ENCODE data around the gene NFE2L3.

NFE2L3 gene

DNA sequence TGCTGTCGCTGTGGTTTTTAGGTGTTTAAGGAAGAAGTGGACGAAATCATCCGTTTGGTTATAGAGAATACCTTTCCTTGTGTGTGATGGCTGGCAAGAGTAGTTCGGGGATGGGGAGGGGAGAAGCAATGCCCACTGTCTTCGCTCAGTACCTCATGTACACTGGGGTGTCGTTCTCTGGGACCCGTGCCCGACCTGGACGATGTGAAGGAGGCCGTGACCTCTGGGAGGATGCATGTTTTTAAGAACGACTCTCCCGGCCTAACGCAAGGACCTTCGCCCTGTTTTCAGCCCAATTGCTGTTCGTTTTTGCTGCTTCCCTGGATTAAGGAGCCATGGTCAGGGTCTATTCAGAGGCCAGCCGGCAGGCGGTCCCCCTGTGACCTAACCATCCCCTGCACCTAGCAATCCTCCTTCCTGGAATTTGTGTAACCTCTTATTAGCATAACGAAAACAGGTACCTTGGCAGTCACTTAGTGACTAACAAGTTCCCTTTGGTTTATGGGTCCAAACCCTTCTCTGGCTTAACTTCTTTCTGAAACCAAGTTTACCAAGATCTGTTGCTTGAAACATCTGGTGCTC is 1.3 kb downstream of the NFE2L3 start:
- peak overlapping the region; percentile 70 for H3K9ac ChIP-seq (ENCODE audit: low read length)
- peak overlapping the region; percentile 94 for H3K27ac ChIP-seq (ENCODE audit: low read depth, low read length, poor library complexity, severe bottlenecking)
- no peaks in the 10 kb centered on the region for H4K20me1 ChIP-seq (ENCODE audit: insufficient read depth, low read length)
- H3F3A ChIP-seq (ENCODE audit: insufficient read depth, low read length) = no peaks in the 10 kb centered on the region
- H3K4me1 ChIP-seq (ENCODE audit: insufficient read depth, low read length, severe bottlenecking) = peaks cover 65% of the 10 kb centered on the region
- H2AFZ ChIP-seq (ENCODE audit: low read length) = no peak overlapping the region
- no peaks in the 10 kb centered on the region for H3K9me2 ChIP-seq (ENCODE audit: low read depth, low read length)
- peak overlapping the region; percentile 94 for H3K4me2 ChIP-seq (ENCODE audit: low read length)
- H3K4me3 ChIP-seq (ENCODE audit: low read depth, low read length, poor library complexity, severe bottlenecking) = peak overlapping the region; percentile 69
- H3K79me2 ChIP-seq (ENCODE audit: insufficient read depth, low read length) = peaks cover 46% of the 10 kb centered on the region
- no peaks in the 10 kb centered on the region for H3K27me3 ChIP-seq (ENCODE audit: insufficient read depth, low read length)
- no peaks in the 10 kb centered on the region for H3K9me3 ChIP-seq (ENCODE audit: low read length)
- no peak for TF ChIP-seq EZH2 (IDR thresholded peaks at IDR 0.05; ENCODE audit: borderline replicate concordance, low read length)
- TF ChIP-seq, protein P1, sequence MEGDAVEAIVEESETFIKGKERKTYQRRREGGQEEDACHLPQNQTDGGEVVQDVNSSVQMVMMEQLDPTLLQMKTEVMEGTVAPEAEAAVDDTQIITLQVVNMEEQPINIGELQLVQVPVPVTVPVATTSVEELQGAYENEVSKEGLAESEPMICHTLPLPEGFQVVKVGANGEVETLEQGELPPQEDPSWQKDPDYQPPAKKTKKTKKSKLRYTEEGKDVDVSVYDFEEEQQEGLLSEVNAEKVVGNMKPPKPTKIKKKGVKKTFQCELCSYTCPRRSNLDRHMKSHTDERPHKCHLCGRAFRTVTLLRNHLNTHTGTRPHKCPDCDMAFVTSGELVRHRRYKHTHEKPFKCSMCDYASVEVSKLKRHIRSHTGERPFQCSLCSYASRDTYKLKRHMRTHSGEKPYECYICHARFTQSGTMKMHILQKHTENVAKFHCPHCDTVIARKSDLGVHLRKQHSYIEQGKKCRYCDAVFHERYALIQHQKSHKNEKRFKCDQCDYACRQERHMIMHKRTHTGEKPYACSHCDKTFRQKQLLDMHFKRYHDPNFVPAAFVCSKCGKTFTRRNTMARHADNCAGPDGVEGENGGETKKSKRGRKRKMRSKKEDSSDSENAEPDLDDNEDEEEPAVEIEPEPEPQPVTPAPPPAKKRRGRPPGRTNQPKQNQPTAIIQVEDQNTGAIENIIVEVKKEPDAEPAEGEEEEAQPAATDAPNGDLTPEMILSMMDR (IDR thresholded peaks at IDR 0.05; ENCODE audit: low read length) = no peak
- no peaks in the 10 kb centered on the region for H3K36me3 ChIP-seq (ENCODE audit: insufficient read depth, low read length)

DNA sequence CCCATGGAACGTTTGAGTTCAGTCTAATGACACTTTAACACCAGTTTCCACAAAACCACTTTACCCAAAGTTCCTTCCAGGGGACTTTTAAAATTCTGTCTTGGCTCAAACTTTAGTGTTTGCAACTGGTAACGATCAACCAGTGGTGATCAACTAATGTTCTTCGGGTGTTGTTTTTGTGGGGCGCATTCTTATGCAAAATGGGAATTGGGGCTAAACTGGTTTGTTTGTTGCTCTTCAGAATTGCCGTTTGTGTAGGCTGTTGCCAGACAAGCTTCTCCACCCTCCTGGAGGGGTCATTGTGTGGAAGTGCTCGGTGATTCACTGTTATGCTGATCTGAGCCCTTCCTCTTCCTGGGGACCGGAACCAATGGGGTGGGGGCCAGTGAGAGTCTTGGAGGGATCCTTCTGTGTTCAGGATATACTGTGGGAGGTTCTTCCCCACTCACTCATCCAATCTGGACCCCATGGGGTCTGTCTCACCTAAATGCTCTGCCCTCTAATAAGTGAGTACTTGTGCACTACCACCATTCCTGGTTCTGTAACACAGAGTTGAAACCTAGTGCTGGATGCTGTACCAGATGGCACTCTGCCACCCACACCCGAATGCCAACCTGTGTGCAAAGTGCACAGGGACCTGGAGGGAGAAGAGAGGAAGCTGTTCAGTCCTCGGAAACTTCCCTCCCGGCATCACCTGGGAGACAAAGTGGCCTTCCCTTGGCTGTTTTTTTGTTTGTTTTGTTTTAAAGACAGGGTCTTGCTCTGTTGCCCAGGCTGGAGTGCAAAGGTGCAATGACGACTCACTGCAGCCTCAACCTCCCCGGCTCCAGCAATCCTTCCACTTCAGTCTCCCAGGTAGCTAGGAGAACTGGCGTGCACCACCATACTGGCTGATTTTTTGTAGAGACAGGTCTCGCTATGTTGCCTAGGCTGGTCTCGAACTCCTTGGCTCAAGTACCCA is 2.1 kb downstream of the NFE2L3 start:
- no peaks in the 10 kb centered on the region for H4K20me1 ChIP-seq (ENCODE audit: insufficient read depth, low read length)
- no peaks in the 10 kb centered on the region for H3K9me3 ChIP-seq (ENCODE audit: low read length)
- no peak for TF ChIP-seq EZH2 (IDR thresholded peaks at IDR 0.05; ENCODE audit: borderline replicate concordance, low read length)
- TF ChIP-seq, protein P1 (IDR thresholded peaks at IDR 0.05; ENCODE audit: low read length) = no peak
- H2AFZ ChIP-seq (ENCODE audit: low read length) = no peak overlapping the region
- H3K27ac ChIP-seq (ENCODE audit: low read depth, low read length, poor library complexity, severe bottlenecking) = peak overlapping the region; percentile 94
- H3K9ac ChIP-seq (ENCODE audit: low read length) = peak overlapping the region; percentile 70
- peak overlapping the region; percentile 94 for H3K4me2 ChIP-seq (ENCODE audit: low read length)
- peak overlapping the region; percentile 69 for H3K4me3 ChIP-seq (ENCODE audit: low read depth, low read length, poor library complexity, severe bottlenecking)
- no peaks in the 10 kb centered on the region for H3K27me3 ChIP-seq (ENCODE audit: insufficient read depth, low read length)
- peaks cover 54% of the 10 kb centered on the region for H3K79me2 ChIP-seq (ENCODE audit: insufficient read depth, low read length)
- peaks cover 73% of the 10 kb centered on the region for H3K4me1 ChIP-seq (ENCODE audit: insufficient read depth, low read length, severe bottlenecking)
- no peaks in the 10 kb centered on the region for H3K9me2 ChIP-seq (ENCODE audit: low read depth, low read length)
- no peaks in the 10 kb centered on the region for H3K36me3 ChIP-seq (ENCODE audit: insufficient read depth, low read length)
- no peaks in the 10 kb centered on the region for H3F3A ChIP-seq (ENCODE audit: insufficient read depth, low read length)

DNA sequence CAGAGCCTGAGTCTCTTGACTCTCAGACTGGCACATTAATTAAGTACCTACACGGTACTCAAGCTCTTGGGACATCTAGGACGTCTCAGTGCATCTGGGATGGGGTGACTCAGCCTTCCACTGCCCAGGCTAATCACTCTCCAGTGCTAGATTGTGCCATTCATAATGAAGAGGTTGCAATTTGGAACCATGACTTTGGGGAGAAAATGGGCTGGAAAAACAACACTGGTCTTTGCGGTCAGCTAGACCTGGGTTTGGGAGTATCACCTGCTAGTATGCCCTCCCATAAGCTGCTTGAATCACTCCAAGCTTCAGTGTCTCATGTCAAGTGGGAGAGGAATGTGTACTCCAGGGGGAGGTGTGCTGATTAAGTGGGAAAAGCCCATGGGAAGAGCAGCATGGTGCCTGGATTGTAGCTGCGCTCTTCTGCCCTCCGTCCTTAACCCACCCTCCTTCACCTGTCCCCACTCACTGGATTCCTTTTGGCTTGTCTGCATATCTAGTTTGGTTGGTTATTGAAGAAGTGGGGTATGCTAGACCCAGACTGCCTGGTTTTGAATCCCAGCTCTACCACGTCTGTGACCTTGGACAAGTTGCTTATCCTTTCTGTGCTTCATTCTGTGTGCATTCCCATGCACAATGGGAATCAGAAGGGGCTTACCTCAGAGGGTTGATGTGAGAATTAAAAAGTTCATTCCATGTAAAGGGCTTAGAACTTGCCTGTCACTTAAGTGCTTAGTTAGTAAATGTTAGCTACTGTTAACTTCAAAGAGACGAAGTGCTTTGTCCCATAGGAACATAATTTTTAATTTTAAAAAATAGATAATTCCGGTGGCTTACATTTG is 3.8 kb downstream of the NFE2L3 start:
- H3K36me3 ChIP-seq (ENCODE audit: insufficient read depth, low read length) = no peaks in the 10 kb centered on the region
- no peaks in the 10 kb centered on the region for H4K20me1 ChIP-seq (ENCODE audit: insufficient read depth, low read length)
- H3K9me3 ChIP-seq (ENCODE audit: low read length) = no peaks in the 10 kb centered on the region
- H3K9ac ChIP-seq (ENCODE audit: low read length) = peak overlapping the region; percentile 56
- peak overlapping the region; percentile 94 for H3K4me2 ChIP-seq (ENCODE audit: low read length)
- H3K27me3 ChIP-seq (ENCODE audit: insufficient read depth, low read length) = no peaks in the 10 kb centered on the region
- no peaks in the 10 kb centered on the region for H3K9me2 ChIP-seq (ENCODE audit: low read depth, low read length)
- peak overlapping the region; percentile 53 for H3K4me3 ChIP-seq (ENCODE audit: low read depth, low read length, poor library complexity, severe bottlenecking)
- no peak for TF ChIP-seq EZH2 (IDR thresholded peaks at IDR 0.05; ENCODE audit: borderline replicate concordance, low read length)
- TF ChIP-seq, protein P1 (IDR thresholded peaks at IDR 0.05; ENCODE audit: low read length) = no peak
- no peaks in the 10 kb centered on the region for H3F3A ChIP-seq (ENCODE audit: insufficient read depth, low read length)
- H3K27ac ChIP-seq (ENCODE audit: low read depth, low read length, poor library complexity, severe bottlenecking) = peak overlapping the region; percentile 94
- H2AFZ ChIP-seq (ENCODE audit: low read length) = no peak overlapping the region
- H3K4me1 ChIP-seq (ENCODE audit: insufficient read depth, low read length, severe bottlenecking) = peaks cover 83% of the 10 kb centered on the region
- peaks cover 68% of the 10 kb centered on the region for H3K79me2 ChIP-seq (ENCODE audit: insufficient read depth, low read length)
